ENCODE results near the gene ERC2. TPM values are rescaled to one million over a fixed set of nuclear protein-coding genes. Genes with fewer than 3 reads are reported as not detected.

The ERC2 gene
- total and polyA plus RNA-seq, 2 of the 8 experiments (the other 6 are each of a cell fraction or from before 2014, with no cell fraction given): 16.4 to 22.8 TPM

DNA sequence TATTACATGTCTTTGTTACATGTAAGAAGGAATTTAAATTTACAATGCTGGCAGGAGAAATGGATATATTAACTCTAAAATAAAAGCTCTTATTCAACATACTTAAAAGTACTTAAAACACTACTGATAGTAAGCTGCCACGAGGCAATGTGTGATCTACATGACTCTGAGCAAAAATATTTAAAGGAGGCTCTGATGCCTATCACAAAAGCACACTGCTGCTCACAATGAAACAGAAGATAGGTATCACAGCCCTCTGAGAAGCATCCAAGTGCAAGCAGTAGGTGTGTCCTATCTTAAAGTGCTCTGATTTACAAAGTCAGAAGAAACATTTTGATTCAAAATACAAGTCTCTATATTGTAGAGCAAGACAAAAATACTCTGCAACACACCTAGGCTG lies 610.0 kb downstream of the ERC2 start:
- no peak overlapping the region for H4K8ac ChIP-seq (ENCODE audit: extremely low read depth, insufficient read depth, low read length)
- no peak overlapping the region for H3K9ac ChIP-seq (replicated peaks in 1 of 4; ENCODE audit: extremely low read depth in 1 of 4, low read depth in 3 of 4, low read length in 3 of 4)
- H2BK120ac ChIP-seq (replicated peaks; ENCODE audit: low read depth, low read length): no peak overlapping the region
- H2BK15ac ChIP-seq (ENCODE audit: low read length): no peak overlapping the region
- no peak overlapping the region for H3K56ac ChIP-seq (replicated peaks; ENCODE audit: insufficient read length, low read depth, low read length)
- H3K27ac ChIP-seq (ENCODE audit: low read depth, low read length): no peak overlapping the region
- no peaks in the 10 kb centered on the region for H3K9me3 ChIP-seq (ENCODE audit: insufficient read depth in 2 of 2, low read depth in 1 of 2, low read length in 1 of 2)
- no peaks in the 10 kb centered on the region for H3K79me1 ChIP-seq (ENCODE audit: low read depth, low read length)
- ChIA-PET POLR2A (ENCODE audit: partially characterized antibody) (no interaction called here), CTCF (ENCODE audit: partially characterized antibody) (interaction anchor here (0.6 to 3.7 kb wide), 5 partner anchors 10 to 40 kb away, joined by 3 to 13 read pairs (median 4); no protein-coding TSS in a partner anchor)
- H2BK12ac ChIP-seq (ENCODE audit: low read depth, low read length): no peak overlapping the region
- no peaks in the 10 kb centered on the region for H3K36me3 ChIP-seq (ENCODE audit: control insufficient read depth in 2 of 4, insufficient read depth in 4 of 4, low read length in 3 of 4)
- WGBS, 2 experiments (ENCODE audit: extremely low coverage in 1 of 2, insufficient coverage in 1 of 2, insufficient read length in 1 of 2, insufficient replicate concordance in 2 of 2, low coverage in 1 of 2, low lambda C conversion rate in 2 of 2, missing lambda C conversion rate in 1 of 2): 94% methylated on average over 1 of the region's 1 CpG; no CpG with 5 or more reads in 1 of the 2 experiments
- no peaks in the 10 kb centered on the region for H3K79me2 ChIP-seq (ENCODE audit: control insufficient read depth in 1 of 2, insufficient read depth in 2 of 2, low read length in 2 of 2)
- H3K23me2 ChIP-seq (ENCODE audit: low read depth, low read length): no peaks in the 10 kb centered on the region
- TF ChIP-seq TAF7 (optimal IDR thresholded peaks at IDR 0.05; ENCODE audit: borderline replicate concordance, low read depth, low read length) (no peak), SAP30 (IDR thresholded peaks at IDR 0.05; ENCODE audit: insufficient read depth, insufficient replicate concordance, low read length) (no peak), CHD1 (IDR thresholded peaks at IDR 0.05; ENCODE audit: low read depth, low read length) (no peak)
- DNase-seq (ENCODE audit: low read depth in 1 of 2, low spot score in 2 of 2) (no peak), FAIRE-seq (no peak)
- H2BK5ac ChIP-seq (ENCODE audit: low read depth, low read length): no peak overlapping the region
- no peak overlapping the region for H2AFZ ChIP-seq (ENCODE audit: low read length)
- H3K4me2 ChIP-seq (ENCODE audit: insufficient read depth in 1 of 2, low read depth in 2 of 2, low read length in 2 of 2): no peak overlapping the region
- no peaks in the 10 kb centered on the region for H4K20me1 ChIP-seq (replicated peaks in 1 of 2; ENCODE audit: control insufficient read depth in 1 of 2, insufficient read depth in 2 of 2, low read length in 2 of 2)
- no peak overlapping the region for H3K4me3 ChIP-seq (ENCODE audit: extremely low read depth in 1 of 4, insufficient read depth in 2 of 4, low read depth in 3 of 4, low read length in 4 of 4)
- no peaks in the 10 kb centered on the region for H3K27me3 ChIP-seq (replicated peaks in 1 of 4; ENCODE audit: control insufficient read depth in 3 of 4, extremely low read depth in 1 of 4, insufficient read depth in 3 of 4, low read length in 3 of 4)
- H3K14ac ChIP-seq (ENCODE audit: insufficient read length): no peak overlapping the region
- no peak overlapping the region for H3K23ac ChIP-seq (ENCODE audit: insufficient read length)
- H3K18ac ChIP-seq (ENCODE audit: extremely low read depth, low read length): no peak overlapping the region
- H4K91ac ChIP-seq (replicated peaks; ENCODE audit: insufficient read length, low read length): no peak overlapping the region
- H3K4me1 ChIP-seq (replicated peaks in 1 of 4; ENCODE audit: control insufficient read depth in 3 of 4, insufficient read depth in 4 of 4, low read length in 3 of 4): peaks cover 0 to 9% (median 4%) of the 10 kb centered on the region in 4 experiments; a peak in 4 of 7 replicates
- no peak overlapping the region for H3K4ac ChIP-seq (replicated peaks; ENCODE audit: insufficient read length, low read depth, low read length)
- no peak overlapping the region for H2AK5ac ChIP-seq (ENCODE audit: low read depth, low read length)
- no peak overlapping the region for H2BK20ac ChIP-seq (ENCODE audit: low read length)
- H4K5ac ChIP-seq (ENCODE audit: insufficient read length, low read depth, low read length): no peak overlapping the region

All from H1 (cell line).